Keratinocyte (primary cell): ENCODE data around the gene GPR39. TPM values are rescaled to one million over a fixed set of nuclear protein-coding genes. Genes with fewer than 3 reads are reported as not detected.

Experiments used
- DNase-seq: peaks from one replicate; pipeline ENCODE4 v3.0.0-alpha.2; 2011; ENCODE audit warnings: low read depth, missing footprints, low spot score
- FAIRE-seq: peaks from 2 replicates; lab custom pipeline; 2011; peaks lifted over from hg19 to GRCh38; lab: Jason Lieb, UNC
- H2AFZ ChIP-seq: 2 replicates; pipeline ENCODE4 v1.6.0; 2012; ENCODE audit warnings: low read length, control low read depth, inconsistent platforms; ENCODE audit not compliant: control insufficient read depth
- H3K27ac ChIP-seq: 2 replicates; pipeline ENCODE4 v1.5.1; 2011; ENCODE audit warnings: low read length; ENCODE audit not compliant: control insufficient read depth, insufficient read depth
- H3K27me3 ChIP-seq: 3 replicates; pipeline ENCODE4 v1.6.0; 2011; ENCODE audit warnings: low read length; ENCODE audit not compliant: control insufficient read depth, insufficient read depth; ENCODE audit errors: extremely low read depth
- H3K36me3 ChIP-seq, 2 experiments: 2 replicates in 1 of 2; 3 replicates in 1 of 2; pipeline ENCODE4 v1.5.1; 2011; ENCODE audit warnings: low read length in 2 of 2, mild to moderate bottlenecking in 1 of 2; ENCODE audit not compliant: control insufficient read depth in 2 of 2, insufficient read depth in 2 of 2; ENCODE audit errors: extremely low read depth in 1 of 2
- H3K4me1 ChIP-seq: 3 replicates; pipeline ENCODE4 v1.5.1; 2011; ENCODE audit warnings: low read length; ENCODE audit not compliant: control insufficient read depth, insufficient read depth; ENCODE audit errors: extremely low read depth
- H3K4me2 ChIP-seq: 3 replicates; pipeline ENCODE4 v1.6.0; 2011; ENCODE audit warnings: low read depth, low read length; ENCODE audit not compliant: control insufficient read depth, insufficient read depth; ENCODE audit errors: extremely low read depth
- H3K4me3 ChIP-seq, 3 experiments: fragments of 200-600 bp in 1 of 3; sonication (generic) in 1 of 3; 2 replicates in 2 of 3; 3 replicates in 1 of 3; pipeline ENCODE4 v1.5.1; 2011 to 2016; ENCODE audit warnings: low read length in 3 of 3, mild to moderate bottlenecking in 3 of 3, control low read depth in 2 of 3, inconsistent platforms in 1 of 3, low read depth in 1 of 3, mixed read lengths in 1 of 3, mixed run types in 1 of 3, moderate library complexity in 1 of 3; ENCODE audit not compliant: control insufficient read depth in 2 of 3, insufficient read depth in 2 of 3; ENCODE audit errors: extremely low read depth in 1 of 3
- H3K79me2 ChIP-seq: 2 replicates; pipeline ENCODE4 v1.6.0; 2012; ENCODE audit warnings: low read length; ENCODE audit not compliant: control insufficient read depth, insufficient read depth
- H3K9ac ChIP-seq: 3 replicates; pipeline ENCODE4 v1.6.0; 2011; ENCODE audit warnings: low read length; ENCODE audit not compliant: control insufficient read depth, insufficient read depth; ENCODE audit errors: extremely low read depth
- H3K9me1 ChIP-seq: 3 replicates; pipeline ENCODE4 v1.6.0; 2011; ENCODE audit warnings: low read length; ENCODE audit not compliant: control insufficient read depth, insufficient read depth; ENCODE audit errors: extremely low read depth
- H3K9me3 ChIP-seq: 2 replicates; pipeline ENCODE4 v1.5.1; 2012; ENCODE audit warnings: low read depth, low read length; ENCODE audit not compliant: control insufficient read depth
- H4K20me1 ChIP-seq: 3 replicates; pipeline ENCODE4 v1.6.0; 2011; ENCODE audit warnings: low read length; ENCODE audit not compliant: control insufficient read depth, insufficient read depth; ENCODE audit errors: extremely low read depth
- CTCF ChIP-seq, 3 experiments: IDR thresholded peaks in 1 of 3; conservative IDR thresholded peaks in 1 of 3; optimal IDR thresholded peaks in 1 of 3; 2 replicates in 2 of 3; 3 replicates in 1 of 3; pipeline versions ENCODE3 to v1.5.1; 2011; ENCODE audit warnings: low read length in 3 of 3, mild to moderate bottlenecking in 3 of 3, moderate library complexity in 2 of 3, control low read depth in 1 of 3, inconsistent platforms in 1 of 3; ENCODE audit not compliant: insufficient read depth in 2 of 3; ENCODE audit errors: extremely low read depth in 1 of 3
- EZH2 ChIP-seq: IDR thresholded peaks from one replicate; pipeline ENCODE4 v1.6.1; 2012; ENCODE audit warnings: inconsistent platforms, mild to moderate bottlenecking, low read length, moderate library complexity
- dilution Hi-C: fragments of 300-500 bp; cut with MboI; formaldehyde crosslinking; loops from one replicate; pipeline ENCODE4 v1.7.0; 2020; ENCODE audit warnings: low sequenced_read_pairs; ENCODE audit not compliant: extremely low pct_ligation_motif_present
- polyA plus RNA-seq, 5 experiments: library from polyadenylated mRNA; depleted of rRNA in 3 of 5; stranded (reverse) in 3 of 5; stranded (forward) in 1 of 5; unstranded in 1 of 5; fragments of >200 nt; gene quantifications; 1 replicate in 1 of 5; 2 replicates in 3 of 5; 3 replicates in 1 of 5; pipeline versions ENCODE4 v1.2.1 to v1.2.3, GENCODE V29; 2011 to 2012; ENCODE audit warnings: missing spikeins in 2 of 5, low read depth in 1 of 5, low replicate concordance in 1 of 5

GPR39 gene
- polyA plus RNA-seq, 1 donor (not counting 4 experiments of a cell fraction or from before 2014, with no cell fraction given): 4.7 TPM

GRCh38 chr2:132566379-132566778 lies 149.8 kb downstream of the GPR39 start:
- Histone ChIP-seq H2AFZ (no peak overlapping the region), H3K4me3 (no peak overlapping the region), H3K9me3 (no peaks in the 10 kb centered on the region), H3K4me2 (no peak overlapping the region), H3K4me1 (no peaks in the 10 kb centered on the region), H3K9me1 (no peaks in the 10 kb centered on the region), H3K9ac (no peak overlapping the region), H3K27me3 (no peaks in the 10 kb centered on the region), H3K27ac (no peak overlapping the region), H3K36me3 (no peaks in the 10 kb centered on the region), H4K20me1 (no peaks in the 10 kb centered on the region), H3K79me2 (no peaks in the 10 kb centered on the region)
- TF ChIP-seq EZH2 (no peak), CTCF (optimal IDR thresholded peaks at IDR 0.05 in 1 of 3, IDR thresholded peaks at IDR 0.05 in 1 of 3, conservative IDR thresholded peaks at IDR 0.05 in 1 of 3; ENCODE audit: extremely low read depth in 1 of 3, insufficient read depth in 2 of 3, low read length in 3 of 3) (no peak)
- DNase-seq (no peak), FAIRE-seq (no peak)
- dilution Hi-C loops: no loop called here

GRCh38 chr2:132567682-132568081 lies 151.1 kb downstream of the GPR39 start:
- Histone ChIP-seq H3K4me3 (no peak overlapping the region), H3K9me3 (no peaks in the 10 kb centered on the region), H3K4me2 (no peak overlapping the region), H3K4me1 (no peaks in the 10 kb centered on the region), H3K9me1 (no peaks in the 10 kb centered on the region), H3K27ac (no peak overlapping the region), H3K79me2 (no peaks in the 10 kb centered on the region), H3K36me3 (no peaks in the 10 kb centered on the region), H2AFZ (no peak overlapping the region), H3K27me3 (no peaks in the 10 kb centered on the region), H4K20me1 (no peaks in the 10 kb centered on the region), H3K9ac (no peak overlapping the region)
- DNase-seq: no peak
- TF ChIP-seq CTCF (optimal IDR thresholded peaks at IDR 0.05 in 1 of 3, IDR thresholded peaks at IDR 0.05 in 1 of 3, conservative IDR thresholded peaks at IDR 0.05 in 1 of 3; ENCODE audit: extremely low read depth in 1 of 3, insufficient read depth in 2 of 3, low read length in 3 of 3): no peak
- TF ChIP-seq EZH2: no peak
- no peak for FAIRE-seq
- dilution Hi-C loops: no loop called here
